Smooth muscle cell of the brain vasculature (primary cell): Measurements from ENCODE around the gene ALDH3A1.

Experiments
- DNase-seq: peaks from one replicate; pipeline ENCODE4 v3.0.0-alpha.2; 2012; ENCODE audit warnings: low read depth, low spot score

The ALDH3A1 gene

GRCh38 chr17:19703828-19704613, 44.1 kb downstream of the ALDH3A1 start:
- DNase-seq: no peak

GRCh38 chr17:19703106-19703827, 44.8 kb downstream of the ALDH3A1 start:
- no peak for DNase-seq

- DNase-seq: no peak
These were observed 45.9 kb downstream of the ALDH3A1 start for GRCh38 chr17:19702217-19702641.
